Endothelial cell of umbilical vein (primary cell): Measurements from ENCODE around the gene ALOX15B. TPM values are rescaled to one million over a fixed set of nuclear protein-coding genes. Genes with fewer than 3 reads are reported as not detected.

Source experiments
- BruUV-seq: library from RNA; stranded (reverse); fragments of 400-500 nt; replicated peaks from 2 replicates; lab custom pipeline; 2021; lab: Mats Ljungman, UMichigan
- CTCF ChIA-PET: fragments of 300-600, 350-600 bp; sonication (Branson Sonifier 250); formaldehyde crosslinking; loops from one replicate; lab custom pipeline; 2021; ENCODE audit warnings: antibody characterized with exemption, inconsistent platforms; lab: Charles Lee
- POLR2A ChIA-PET: fragments of 300-600, 350-600 bp; sonication (Branson Sonifier 250); formaldehyde crosslinking; loops from one replicate; lab custom pipeline; 2021; ENCODE audit warnings: antibody characterized with exemption, inconsistent platforms; lab: Charles Lee
- DNase-seq: peaks from one replicate; pipeline ENCODE4 v3.0.0-alpha.2; 2011; ENCODE audit warnings: low read depth, low spot score
- FAIRE-seq: peaks from 2 replicates; lab custom pipeline; 2011; peaks lifted over from hg19 to GRCh38; lab: Jason Lieb, UNC
- H2AFZ ChIP-seq: 2 replicates; pipeline ENCODE4 v1.6.0; 2012; ENCODE audit warnings: low read depth, low read length, control low read depth, inconsistent platforms
- H3K27ac ChIP-seq: 2 replicates; pipeline ENCODE4 v1.5.1; 2011; ENCODE audit warnings: low read depth, mild to moderate bottlenecking, control low read depth, low read length, moderate library complexity; ENCODE audit not compliant: insufficient read depth
- H3K27me3 ChIP-seq, 2 experiments: 2 replicates each; pipeline versions ENCODE4 v1.6.0 to v1.6.1; 2011; ENCODE audit warnings: low read length in 2 of 2, mixed read lengths in 1 of 2; ENCODE audit not compliant: control insufficient read depth in 2 of 2, insufficient read depth in 2 of 2
- H3K36me3 ChIP-seq, 2 experiments: 2 replicates in 1 of 2; 3 replicates in 1 of 2; pipeline ENCODE4 v1.5.1; 2011; ENCODE audit warnings: low read length in 2 of 2, mild to moderate bottlenecking in 1 of 2, moderate library complexity in 1 of 2; ENCODE audit not compliant: control insufficient read depth in 2 of 2, insufficient read depth in 2 of 2; ENCODE audit errors: extremely low read depth in 1 of 2
- H3K4me1 ChIP-seq: 3 replicates; pipeline ENCODE4 v1.5.1; 2011; ENCODE audit warnings: mild to moderate bottlenecking, low read length; ENCODE audit not compliant: control insufficient read depth, insufficient read depth; ENCODE audit errors: extremely low read depth
- H3K4me2 ChIP-seq: 2 replicates; pipeline ENCODE4 v1.6.1; 2011; ENCODE audit warnings: low read length, control low read depth, mixed read lengths; ENCODE audit not compliant: insufficient read depth
- H3K4me3 ChIP-seq, 3 experiments: fragments of 200-600 bp in 1 of 3; sonication (generic), shearing (Covaris generic) in 1 of 3; replicated peaks in 1 of 3; 2 replicates each; pipeline ENCODE4 v1.5.1; 2011 to 2016; ENCODE audit warnings: control low read depth in 3 of 3, low read length in 3 of 3, mild to moderate bottlenecking in 2 of 3, inconsistent platforms in 1 of 3, low read depth in 1 of 3, moderate library complexity in 1 of 3; ENCODE audit not compliant: insufficient read depth in 1 of 3
- H3K79me2 ChIP-seq: 2 replicates; pipeline ENCODE4 v1.6.0; 2012; ENCODE audit warnings: low read length, inconsistent platforms; ENCODE audit not compliant: control insufficient read depth, insufficient read depth
- H3K9ac ChIP-seq: replicated peaks from 2 replicates; pipeline ENCODE3; 2011; ENCODE audit warnings: low read length, control low read depth; ENCODE audit not compliant: insufficient read depth; ENCODE audit errors: extremely low read depth
- H3K9me1 ChIP-seq: replicated peaks from 3 replicates; pipeline ENCODE4 v1.6.0; 2011; ENCODE audit warnings: mild to moderate bottlenecking, low read length; ENCODE audit not compliant: control insufficient read depth, insufficient read depth; ENCODE audit errors: extremely low read depth
- H3K9me3 ChIP-seq: replicated peaks from 2 replicates; pipeline ENCODE4 v1.5.1; 2012; ENCODE audit warnings: low read length, inconsistent platforms; ENCODE audit not compliant: control insufficient read depth, insufficient read depth
- H4K20me1 ChIP-seq: replicated peaks from 2 replicates; pipeline ENCODE3; 2011; ENCODE audit warnings: mild to moderate bottlenecking, low read length; ENCODE audit not compliant: control insufficient read depth, insufficient read depth; ENCODE audit errors: extremely low read depth
- EZH2 ChIP-seq: IDR thresholded peaks from 2 replicates; pipeline ENCODE4 v1.6.1; 2012; ENCODE audit warnings: borderline replicate concordance, low read depth, mild to moderate bottlenecking, moderate library complexity, low read length, inconsistent platforms; ENCODE audit not compliant: severe bottlenecking
- FOS ChIP-seq: IDR thresholded peaks from 2 replicates; pipeline ENCODE4 v1.6.1; 2011; ENCODE audit warnings: mild to moderate bottlenecking, low read length, moderate library complexity, borderline replicate concordance; ENCODE audit not compliant: insufficient read depth
- GATA2 ChIP-seq: IDR thresholded peaks from 2 replicates; pipeline ENCODE4 v1.7.0; 2011; ENCODE audit warnings: low read depth, mild to moderate bottlenecking, moderate library complexity, mixed read lengths, low read length; ENCODE audit not compliant: insufficient read length, insufficient read depth
- JUN ChIP-seq: IDR thresholded peaks from 2 replicates; pipeline ENCODE4 v1.6.1; 2011; ENCODE audit warnings: borderline replicate concordance, low read depth; ENCODE audit not compliant: insufficient read length, insufficient read depth
- MAX ChIP-seq: IDR thresholded peaks from 2 replicates; pipeline ENCODE4 v1.6.1; 2011; ENCODE audit not compliant: insufficient read depth, insufficient read length
- POLR2A ChIP-seq: IDR thresholded peaks from 2 replicates; pipeline ENCODE4 v1.6.1; 2012; ENCODE audit warnings: low read depth, mild to moderate bottlenecking, control low read depth, low read length
- dilution Hi-C: fragments of 300-500 bp; cut with MboI; formaldehyde crosslinking; loops from one replicate; pipeline ENCODE4 v1.15.0; 2019; ENCODE audit warnings: low sequenced_read_pairs; ENCODE audit not compliant: extremely low pct_ligation_motif_present
- intact Hi-C: fragments of 100-400 bp; cut with micrococcal nuclease; formaldehyde crosslinking; loops from one replicate; pipeline ENCODE4 v1.10.0; 2022
- polyA plus RNA-seq, 4 experiments: library from polyadenylated mRNA; depleted of rRNA in 3 of 4; stranded (reverse) in 3 of 4; unstranded in 1 of 4; fragments of >200 nt; gene quantifications; 2 replicates each; pipeline versions ENCODE4 v1.2.1 to v1.2.3, GENCODE V29; 2011 to 2012; ENCODE audit warnings: missing spikeins in 1 of 4
- total RNA-seq: library from RNA; stranded (reverse); gene quantifications from 2 replicates; pipeline ENCODE4 v1.2.3, GENCODE V29; 2021

The ALOX15B gene
- total and polyA plus RNA-seq, 2 donors (not counting 3 experiments of a cell fraction or from before 2014, with no cell fraction given) = not detected

GRCh38 chr17:8048736-8049135, 9.9 kb downstream of the ALOX15B start:
- ChIA-PET CTCF (interaction anchor here (1.3 kb wide), 1 partner anchor 12 kb away, joined by 3 read pairs; no protein-coding TSS in a partner anchor), POLR2A (no interaction called here)
- Histone ChIP-seq H3K27ac (no peak overlapping the region), H3K4me3 (no peak overlapping the region), H2AFZ (no peak overlapping the region), H3K9me3 (no peaks in the 10 kb centered on the region), H3K4me1 (no peaks in the 10 kb centered on the region), H4K20me1 (no peaks in the 10 kb centered on the region), H3K27me3 (peaks cover 0 to 3% of the 10 kb centered on the region in 2 experiments), H3K4me2 (no peak overlapping the region), H3K79me2 (no peaks in the 10 kb centered on the region), H3K9ac (no peak overlapping the region), H3K36me3 (no peaks in the 10 kb centered on the region), H3K9me1 (no peaks in the 10 kb centered on the region)
- TF ChIP-seq GATA2 (no peak), FOS (no peak), EZH2 (no peak)
- dilution Hi-C loops = no loop called here
- BruUV-seq = no TSS peak
- intact Hi-C loops = no loop called here
- FAIRE-seq (no peak), DNase-seq (no peak)

GRCh38 chr17:8051831-8052230, 13.0 kb downstream of the ALOX15B start:
- Histone ChIP-seq H3K9me1 (no peaks in the 10 kb centered on the region), H3K27me3 (peaks cover 0 to 2% of the 10 kb centered on the region in 2 experiments), H3K36me3 (no peaks in the 10 kb centered on the region), H3K4me3 (no peak overlapping the region), H3K4me1 (peaks cover 11% of the 10 kb centered on the region), H3K4me2 (no peak overlapping the region), H3K79me2 (no peaks in the 10 kb centered on the region), H4K20me1 (no peaks in the 10 kb centered on the region), H3K9ac (no peak overlapping the region), H3K27ac (no peak overlapping the region), H2AFZ (no peak overlapping the region), H3K9me3 (no peaks in the 10 kb centered on the region)
- no peak for FAIRE-seq
- ChIA-PET POLR2A (no interaction called here), CTCF (interaction anchor here (2.6 kb wide), 1 partner anchor 10 kb away, joined by 13 read pairs; no protein-coding TSS in a partner anchor)
- no TSS peak for BruUV-seq
- intact Hi-C loops (no loop called here), dilution Hi-C loops (no loop called here)
- no peak for DNase-seq
- TF ChIP-seq POLR2A = no peak
- TF ChIP-seq JUN = no peak
- no peak for TF ChIP-seq MAX
